Measurements from ENCODE around the gene TIMM10.

- TF ChIP-seq CTCF (IDR thresholded peaks at IDR 0.05; ENCODE audit: low read length) = no peak
- no peak for TF ChIP-seq EZH2 (IDR thresholded peaks at IDR 0.05; ENCODE audit: borderline replicate concordance, low read length)
Measured at GRCh38 chr11:57513452-57513795, 17.1 kb downstream of the TIMM10 start.
